ENCODE data around the gene SYDE1.

GRCh38 chr19:15108845-15109767, 1.9 kb downstream of the SYDE1 start:
- TF ChIP-seq, protein P1, sequence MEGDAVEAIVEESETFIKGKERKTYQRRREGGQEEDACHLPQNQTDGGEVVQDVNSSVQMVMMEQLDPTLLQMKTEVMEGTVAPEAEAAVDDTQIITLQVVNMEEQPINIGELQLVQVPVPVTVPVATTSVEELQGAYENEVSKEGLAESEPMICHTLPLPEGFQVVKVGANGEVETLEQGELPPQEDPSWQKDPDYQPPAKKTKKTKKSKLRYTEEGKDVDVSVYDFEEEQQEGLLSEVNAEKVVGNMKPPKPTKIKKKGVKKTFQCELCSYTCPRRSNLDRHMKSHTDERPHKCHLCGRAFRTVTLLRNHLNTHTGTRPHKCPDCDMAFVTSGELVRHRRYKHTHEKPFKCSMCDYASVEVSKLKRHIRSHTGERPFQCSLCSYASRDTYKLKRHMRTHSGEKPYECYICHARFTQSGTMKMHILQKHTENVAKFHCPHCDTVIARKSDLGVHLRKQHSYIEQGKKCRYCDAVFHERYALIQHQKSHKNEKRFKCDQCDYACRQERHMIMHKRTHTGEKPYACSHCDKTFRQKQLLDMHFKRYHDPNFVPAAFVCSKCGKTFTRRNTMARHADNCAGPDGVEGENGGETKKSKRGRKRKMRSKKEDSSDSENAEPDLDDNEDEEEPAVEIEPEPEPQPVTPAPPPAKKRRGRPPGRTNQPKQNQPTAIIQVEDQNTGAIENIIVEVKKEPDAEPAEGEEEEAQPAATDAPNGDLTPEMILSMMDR (IDR thresholded peaks at IDR 0.05; ENCODE audit: borderline replicate concordance, extremely low read depth, low read length, poor library complexity, severe bottlenecking), result no peak
- no peak for TF ChIP-seq EZH2 (IDR thresholded peaks at IDR 0.05; ENCODE audit: borderline replicate concordance, low read depth, low read length, severe bottlenecking)

All from DND-41 (cell line).